Neural cell (in vitro differentiated cells): Measurements from ENCODE around the gene COL18A1.

Source experiments
- CTCF ChIP-seq: fragments of 450-650 bp; IDR thresholded peaks from 2 replicates; pipeline ENCODE4 v1.5.1; 2014; ENCODE audit warnings: antibody characterized with exemption, mild to moderate bottlenecking, moderate library complexity; ENCODE audit not compliant: poor library complexity, severe bottlenecking
- EZH2 ChIP-seq: fragments of 200-600, 300-800 bp; shearing (Covaris generic), sonication (generic); IDR thresholded peaks from 2 replicates; pipeline ENCODE4 v1.6.1; 2014; ENCODE audit warnings: antibody characterized with exemption, low read length, borderline replicate concordance, mild to moderate bottlenecking; ENCODE audit not compliant: insufficient read depth, poor library complexity, severe bottlenecking

GRCh38 chr21:45457832-45458172 lies 52.8 kb downstream of the COL18A1 start:
- TF ChIP-seq CTCF, result no peak
- TF ChIP-seq EZH2, result no peak
